G401 (cell line): ENCODE results near the gene RASGRP4. TPM values are rescaled to one million over a fixed set of nuclear protein-coding genes. Genes with fewer than 3 reads are reported as not detected.

Experiments
- total RNA-seq: library from RNA; depleted of rRNA; stranded (reverse); fragments of >200 nt; shearing (Covaris generic); gene quantifications from 2 replicates; pipeline ENCODE4 v1.2.3, GENCODE V29; 2014; rRNA removed

The RASGRP4 gene
- total RNA-seq, 1 experiment from 2014 or later, result not detected

Other genes with a start within 250 kb of the RASGRP4 start
- gene DPF1, start 202.0 kb downstream of the RASGRP4 start, total RNA-seq, result 1.9 and 7.0 TPM in 2 replicates
- gene PPP1R14A, start 169.8 kb downstream of the RASGRP4 start, total RNA-seq, result 31.7 and 68.9 TPM in 2 replicates
- 240 and 383 TPM in 2 replicates for gene SPINT2, start 161.6 kb downstream of the RASGRP4 start, total RNA-seq
- gene C19orf33, start 122.0 kb downstream of the RASGRP4 start, total RNA-seq, result not detected in 2 replicates
- gene YIF1B, start 110.3 kb downstream of the RASGRP4 start, total RNA-seq, result 114 TPM in 2 replicates
- 1.2 and 1.4 TPM in 2 replicates for gene KCNK6, start 106.4 kb downstream of the RASGRP4 start, total RNA-seq
- gene CATSPERG, start 90.4 kb downstream of the RASGRP4 start, total RNA-seq, result 0.88 and 6.9 TPM in 2 replicates
- 518 and 528 TPM in 2 replicates for gene PSMD8, start 51.6 kb downstream of the RASGRP4 start, total RNA-seq
- 0.78 TPM in 1 of 2 replicates, not detected in the other for gene GGN, start 38.2 kb downstream of the RASGRP4 start, total RNA-seq
- 2.0 and 6.8 TPM in 2 replicates for gene SPRED3, start 37.5 kb downstream of the RASGRP4 start, total RNA-seq
- 15.9 and 23.5 TPM in 2 replicates for gene FAM98C, start 23.1 kb downstream of the RASGRP4 start, total RNA-seq
- 0.27 and 0.31 TPM in 2 replicates for gene RYR1, start 7.5 kb upstream of the RASGRP4 start, total RNA-seq
- 0.62 TPM in 1 of 2 replicates, not detected in the other for gene MAP4K1, start 191.7 kb upstream of the RASGRP4 start, total RNA-seq
- 451 and 515 TPM in 2 replicates for gene EIF3K, start 193.0 kb upstream of the RASGRP4 start, total RNA-seq
- 173 and 182 TPM in 2 replicates for gene ACTN4, start 221.4 kb upstream of the RASGRP4 start, total RNA-seq